Activated naive CD4-positive, alpha-beta T cell treated with anti-CD3 and anti-CD28 coated beads, Interleukin-2, amount 10 ng/mL, durations not matched to agents 7 days and 5 days (primary cell): ENCODE data around the gene SIRT6.
A peak's percentile ranks its signal among the peaks of the same experiment; 100 is the strongest.
"Not testable (repeated sequence)": the region's sequence is repeated elsewhere in the genome, so short reads cannot be mapped to it uniquely, and the experiment has no call there.

Source experiments
- CTCF ChIA-PET: fragments of 350-600 bp; sonication (Branson Sonifier 250); formaldehyde crosslinking; loops from one replicate; lab custom pipeline; 2021; ENCODE audit warnings: antibody characterized with exemption; lab: Charles Lee
- DNase-seq: peaks from one replicate; pipeline ENCODE4 v3.0.0-alpha.2; 2020
- H3K27ac Mint-ChIP-seq: one replicate; pipeline ENCODE4 v1.8.0; 2021; ENCODE audit warnings: mild to moderate bottlenecking, moderate library complexity, mixed read lengths
- H3K27me3 Mint-ChIP-seq: one replicate; pipeline ENCODE4 v1.8.0; 2021; ENCODE audit warnings: mild to moderate bottlenecking, mixed read lengths
- H3K36me3 Mint-ChIP-seq: one replicate; pipeline ENCODE4 v1.8.0; 2021; ENCODE audit warnings: mixed read lengths
- H3K4me1 Mint-ChIP-seq: one replicate; pipeline ENCODE4 v1.8.0; 2021; ENCODE audit warnings: mixed read lengths
- H3K4me3 Mint-ChIP-seq: one replicate; pipeline ENCODE4 v1.8.0; 2021; ENCODE audit warnings: mild to moderate bottlenecking, moderate library complexity, mixed read lengths
- H3K9me3 Mint-ChIP-seq: one replicate; pipeline ENCODE4 v1.8.0; 2021; ENCODE audit warnings: mixed read lengths

SIRT6 gene

GRCh38 chr19:4196009-4196408 lies 13.6 kb upstream of the SIRT6 start:
- peaks cover 3% of the 10 kb centered on the region for H3K36me3 Mint-ChIP-seq
- peaks cover 8% of the 10 kb centered on the region for H3K4me1 Mint-ChIP-seq
- peaks cover 8% of the 10 kb centered on the region for H3K9me3 Mint-ChIP-seq
- no peak overlapping the region for H3K27ac Mint-ChIP-seq
- DNase-seq = no peak
- CTCF ChIA-PET = no interaction called here
- H3K27me3 Mint-ChIP-seq = peaks cover 70% of the 10 kb centered on the region
- H3K4me3 Mint-ChIP-seq = no peak overlapping the region

- Mint-ChIP-seq H3K36me3 (peaks cover 3% of the 10 kb centered on the region), H3K27ac (no peak overlapping the region), H3K9me3 (peaks cover 8% of the 10 kb centered on the region), H3K27me3 (peaks cover 60% of the 10 kb centered on the region), H3K4me1 (peaks cover 8% of the 10 kb centered on the region), H3K4me3 (no peak overlapping the region)
- CTCF ChIA-PET = no interaction called here
- no peak for DNase-seq
Measured at GRCh38 chr19:4194353-4194752, 12.0 kb upstream of the SIRT6 start.

- CTCF ChIA-PET = interaction anchor here (1.2 kb wide), 1 partner anchor 205 kb away, joined by 3 read pairs; no protein-coding TSS in a partner anchor
- not testable (repeated sequence) for H3K27ac Mint-ChIP-seq, H3K36me3 Mint-ChIP-seq, H3K4me3 Mint-ChIP-seq, DNase-seq, H3K9me3 Mint-ChIP-seq, H3K4me1 Mint-ChIP-seq
- H3K27me3 Mint-ChIP-seq = peaks cover 44% of the 10 kb centered on the region
Measured at GRCh38 chr19:4192537-4192936, 10.2 kb upstream of the SIRT6 start.

GRCh38 chr19:4189641-4190040 lies 7.3 kb upstream of the SIRT6 start:
- H3K9me3 Mint-ChIP-seq = no peaks in the 10 kb centered on the region
- peaks cover 34% of the 10 kb centered on the region for H3K27me3 Mint-ChIP-seq
- DNase-seq = no peak
- H3K27ac Mint-ChIP-seq = no peak overlapping the region
- H3K4me3 Mint-ChIP-seq = no peak overlapping the region
- H3K4me1 Mint-ChIP-seq = peaks cover 7% of the 10 kb centered on the region
- CTCF ChIA-PET = interaction anchor here (1.6 to 1.8 kb wide), 2 partner anchors 12 to 202 kb away, joined by 4 to 10 read pairs; no protein-coding TSS in a partner anchor
- no peaks in the 10 kb centered on the region for H3K36me3 Mint-ChIP-seq

- Mint-ChIP-seq H3K4me3 (no peak overlapping the region), H3K4me1 (peaks cover 18% of the 10 kb centered on the region), H3K9me3 (no peaks in the 10 kb centered on the region), H3K27me3 (peaks cover 27% of the 10 kb centered on the region), H3K27ac (no peak overlapping the region), H3K36me3 (no peaks in the 10 kb centered on the region)
- CTCF ChIA-PET = interaction anchor here (0.6 to 2.5 kb wide), 6 partner anchors 13 to 205 kb away, joined by 3 to 7 read pairs (median 4); no protein-coding TSS in a partner anchor
- no peak for DNase-seq
Measured at GRCh38 chr19:4187313-4188122, 5.2 kb upstream of the SIRT6 start.

- H3K27ac Mint-ChIP-seq = no peak overlapping the region
- H3K27me3 Mint-ChIP-seq = peaks cover 30% of the 10 kb centered on the region
- peak; percentile 90 for DNase-seq
- peaks cover 27% of the 10 kb centered on the region for H3K4me1 Mint-ChIP-seq
- no peak overlapping the region for H3K4me3 Mint-ChIP-seq
- H3K36me3 Mint-ChIP-seq = peaks cover 5% of the 10 kb centered on the region
- H3K9me3 Mint-ChIP-seq = no peaks in the 10 kb centered on the region
- CTCF ChIA-PET = interaction anchor here (0.7 to 2.5 kb wide), 6 partner anchors 14 to 204 kb away, joined by 3 to 7 read pairs (median 4); no protein-coding TSS in a partner anchor
Measured at GRCh38 chr19:4186087-4186993, 4.0 kb upstream of the SIRT6 start.

GRCh38 chr19:4185413-4186086 lies 3.2 kb upstream of the SIRT6 start:
- no peak for DNase-seq
- Mint-ChIP-seq H3K9me3 (no peaks in the 10 kb centered on the region), H3K4me3 (no peak overlapping the region), H3K4me1 (peaks cover 35% of the 10 kb centered on the region), H3K27ac (peak overlapping the region; percentile 28), H3K36me3 (peaks cover 7% of the 10 kb centered on the region), H3K27me3 (peaks cover 26% of the 10 kb centered on the region)
- CTCF ChIA-PET = no interaction called here

GRCh38 chr19:4184718-4185352 lies 2.5 kb upstream of the SIRT6 start:
- peaks cover 12% of the 10 kb centered on the region for H3K36me3 Mint-ChIP-seq
- H3K9me3 Mint-ChIP-seq = no peaks in the 10 kb centered on the region
- H3K27ac Mint-ChIP-seq = peak overlapping the region; percentile 24
- CTCF ChIA-PET = no interaction called here
- peaks cover 42% of the 10 kb centered on the region for H3K4me1 Mint-ChIP-seq
- peaks cover 26% of the 10 kb centered on the region for H3K27me3 Mint-ChIP-seq
- peak overlapping the region; percentile 58 for H3K4me3 Mint-ChIP-seq
- no peak for DNase-seq

- Mint-ChIP-seq H3K27me3 (peaks cover 26% of the 10 kb centered on the region), H3K4me3 (peak overlapping the region; percentile 64), H3K9me3 (no peaks in the 10 kb centered on the region), H3K27ac (peak overlapping the region; percentile 24), H3K36me3 (peaks cover 19% of the 10 kb centered on the region), H3K4me1 (peaks cover 49% of the 10 kb centered on the region)
- CTCF ChIA-PET = no interaction called here
- DNase-seq = no peak
Measured at GRCh38 chr19:4183967-4184717, 1.8 kb upstream of the SIRT6 start.

- Mint-ChIP-seq H3K4me3 (peak overlapping the region; percentile 98), H3K36me3 (peaks cover 22% of the 10 kb centered on the region), H3K27ac (peak overlapping the region; percentile 81), H3K27me3 (peaks cover 21% of the 10 kb centered on the region), H3K4me1 (peaks cover 44% of the 10 kb centered on the region), H3K9me3 (no peaks in the 10 kb centered on the region)
- CTCF ChIA-PET = no interaction called here
- peak; percentile 28 for DNase-seq
Measured at GRCh38 chr19:4181053-4181508, 1.3 kb downstream of the SIRT6 start.

GRCh38 chr19:4178990-4179389 lies 3.4 kb downstream of the SIRT6 start:
- DNase-seq = no peak
- Mint-ChIP-seq H3K9me3 (no peaks in the 10 kb centered on the region), H3K27me3 (peaks cover 5% of the 10 kb centered on the region), H3K4me3 (no peak overlapping the region), H3K27ac (peak overlapping the region; percentile 56), H3K4me1 (peaks cover 40% of the 10 kb centered on the region), H3K36me3 (peaks cover 24% of the 10 kb centered on the region)
- CTCF ChIA-PET = interaction anchor here (0.6 kb wide), 1 partner anchor 39 kb away, joined by 3 read pairs; no protein-coding TSS in a partner anchor

GRCh38 chr19:4177146-4177545 lies 5.2 kb downstream of the SIRT6 start:
- Mint-ChIP-seq H3K4me3 (no peak overlapping the region), H3K27me3 (peaks cover 12% of the 10 kb centered on the region), H3K9me3 (no peaks in the 10 kb centered on the region), H3K36me3 (peaks cover 20% of the 10 kb centered on the region), H3K4me1 (peaks cover 29% of the 10 kb centered on the region), H3K27ac (no peak overlapping the region)
- CTCF ChIA-PET = no interaction called here
- DNase-seq = no peak

GRCh38 chr19:4175669-4175931 lies 6.8 kb downstream of the SIRT6 start:
- no peak overlapping the region for H3K4me3 Mint-ChIP-seq
- no peak for DNase-seq
- H3K4me1 Mint-ChIP-seq = peaks cover 17% of the 10 kb centered on the region
- no peaks in the 10 kb centered on the region for H3K9me3 Mint-ChIP-seq
- CTCF ChIA-PET = no interaction called here
- H3K27ac Mint-ChIP-seq = no peak overlapping the region
- H3K27me3 Mint-ChIP-seq = peaks cover 23% of the 10 kb centered on the region
- peaks cover 17% of the 10 kb centered on the region for H3K36me3 Mint-ChIP-seq
